Cardiac muscle cell (in vitro differentiated cells and primary cell): ENCODE data around the gene NAP1L1. TPM values are rescaled to one million over a fixed set of nuclear protein-coding genes. Genes with fewer than 3 reads are reported as not detected.

Experiments
- DNase-seq, 2 donors: peaks; one replicate each; pipeline versions ENCODE4 v3.0.0 to v3.0.0-alpha.2; 2010 to 2017; ENCODE audit warnings: low read depth in 1 of 2, low spot score in 1 of 2
- H3K27ac ChIP-seq: fragments of 200-600 bp; sonication (generic); 2 replicates; pipeline ENCODE4 v1.5.1; 2016
- H3K27me3 ChIP-seq: fragments of 200-600 bp; sonication (generic); 2 replicates; pipeline ENCODE4 v1.6.0; 2016; ENCODE audit warnings: control low read depth
- H3K36me3 ChIP-seq: fragments of 200-600 bp; sonication (generic); 2 replicates; pipeline ENCODE4 v1.5.1; 2016; ENCODE audit warnings: control low read depth
- H3K4me1 ChIP-seq: fragments of 200-600 bp; sonication (generic); 2 replicates; pipeline ENCODE4 v1.8.1; 2017; ENCODE audit warnings: low read depth, mild to moderate bottlenecking, mixed run types
- H3K4me3 ChIP-seq: fragments of 200-600 bp; sonication (generic); 2 replicates; pipeline ENCODE4 v1.5.1; 2016; ENCODE audit warnings: mild to moderate bottlenecking
- H3K9me3 ChIP-seq: fragments of 200-600 bp; sonication (generic); 2 replicates; pipeline ENCODE4 v1.5.1; 2017; ENCODE audit warnings: low read depth, mild to moderate bottlenecking, control low read depth
- polyA plus RNA-seq: library from polyadenylated mRNA; unstranded; fragments of >200 nt; fragmentation: Nextera tagmentation; extraction: Ambion mirVana; gene quantifications from 2 replicates; pipeline ENCODE4 v1.2.1, GENCODE V29; 2016
- total RNA-seq: library from RNA; depleted of rRNA; stranded (reverse); fragments of >200 nt; gene quantifications from 2 replicates; pipeline ENCODE4 v1.2.3, GENCODE V29; 2016
- TF ChIP-seq, protein P1 (sequence below): IDR thresholded peaks from 2 replicates; pipeline ENCODE4 v1.5.1; 2012; ENCODE audit warnings: low read depth, mild to moderate bottlenecking, low read length

NAP1L1 gene
- total and polyA plus RNA-seq, 2 experiments from 2014 or later: 214 to 671 TPM

DNA sequence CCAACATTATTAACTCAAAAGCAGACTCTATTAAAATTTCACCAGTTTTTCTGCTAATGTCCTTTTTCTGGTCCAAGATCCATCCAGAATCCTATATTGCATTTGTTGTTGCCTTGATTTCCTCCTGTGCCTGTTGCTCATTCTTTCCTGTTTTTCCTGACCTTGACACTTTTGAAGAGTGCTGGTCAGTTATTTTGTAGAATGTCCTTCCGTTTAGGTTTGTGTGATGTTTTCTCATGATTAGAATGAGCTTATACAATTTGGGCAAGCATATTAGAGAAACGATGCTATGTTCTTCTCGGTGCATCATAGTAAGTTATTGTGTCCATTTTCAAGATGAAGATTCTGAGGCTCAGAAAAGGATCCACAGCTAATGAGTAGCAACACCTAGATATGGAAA lies 86.8 kb downstream of the NAP1L1 start:
- Histone ChIP-seq H3K27me3 (no peaks in the 10 kb centered on the region), H3K4me1 (peaks cover 10% of the 10 kb centered on the region), H3K9me3 (no peaks in the 10 kb centered on the region), H3K4me3 (no peak overlapping the region), H3K36me3 (no peaks in the 10 kb centered on the region), H3K27ac (no peak overlapping the region)
- TF ChIP-seq, protein P1, sequence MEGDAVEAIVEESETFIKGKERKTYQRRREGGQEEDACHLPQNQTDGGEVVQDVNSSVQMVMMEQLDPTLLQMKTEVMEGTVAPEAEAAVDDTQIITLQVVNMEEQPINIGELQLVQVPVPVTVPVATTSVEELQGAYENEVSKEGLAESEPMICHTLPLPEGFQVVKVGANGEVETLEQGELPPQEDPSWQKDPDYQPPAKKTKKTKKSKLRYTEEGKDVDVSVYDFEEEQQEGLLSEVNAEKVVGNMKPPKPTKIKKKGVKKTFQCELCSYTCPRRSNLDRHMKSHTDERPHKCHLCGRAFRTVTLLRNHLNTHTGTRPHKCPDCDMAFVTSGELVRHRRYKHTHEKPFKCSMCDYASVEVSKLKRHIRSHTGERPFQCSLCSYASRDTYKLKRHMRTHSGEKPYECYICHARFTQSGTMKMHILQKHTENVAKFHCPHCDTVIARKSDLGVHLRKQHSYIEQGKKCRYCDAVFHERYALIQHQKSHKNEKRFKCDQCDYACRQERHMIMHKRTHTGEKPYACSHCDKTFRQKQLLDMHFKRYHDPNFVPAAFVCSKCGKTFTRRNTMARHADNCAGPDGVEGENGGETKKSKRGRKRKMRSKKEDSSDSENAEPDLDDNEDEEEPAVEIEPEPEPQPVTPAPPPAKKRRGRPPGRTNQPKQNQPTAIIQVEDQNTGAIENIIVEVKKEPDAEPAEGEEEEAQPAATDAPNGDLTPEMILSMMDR: no peak
- no peak for DNase-seq

DNA sequence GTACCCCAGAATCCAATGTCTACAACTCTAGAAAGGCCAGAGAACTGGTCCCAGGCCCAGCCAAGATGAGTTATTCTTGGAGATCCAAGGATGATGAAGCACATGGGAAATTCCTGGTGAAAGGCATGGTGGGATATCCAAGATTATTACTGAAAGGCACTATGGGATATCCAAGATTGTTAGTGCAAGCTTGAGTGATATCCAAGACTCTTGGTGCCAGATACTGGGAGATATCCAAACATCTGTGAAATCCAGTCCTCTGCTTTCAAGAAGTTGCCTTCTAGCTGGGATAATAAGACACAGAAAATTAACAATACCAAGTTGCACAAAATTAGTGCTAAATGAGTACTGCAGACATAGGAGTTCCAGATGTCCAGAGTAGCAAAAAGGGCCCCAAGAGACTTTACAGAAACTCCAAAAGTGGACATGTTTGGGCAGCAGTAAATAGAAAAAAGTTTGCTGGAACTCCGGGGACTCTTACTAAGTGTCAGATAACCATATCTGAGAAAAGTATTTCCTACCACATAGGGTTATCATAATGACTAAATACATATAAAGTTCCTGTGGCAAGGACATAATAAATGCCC lies 87.5 kb downstream of the NAP1L1 start:
- peaks cover 10% of the 10 kb centered on the region for H3K4me1 ChIP-seq
- H3K27me3 ChIP-seq: no peaks in the 10 kb centered on the region
- TF ChIP-seq, protein P1: no peak
- H3K4me3 ChIP-seq: no peak overlapping the region
- no peaks in the 10 kb centered on the region for H3K36me3 ChIP-seq
- H3K9me3 ChIP-seq: no peaks in the 10 kb centered on the region
- no peak overlapping the region for H3K27ac ChIP-seq
- DNase-seq: peak in 1 of 2 donors; percentile 62

DNA sequence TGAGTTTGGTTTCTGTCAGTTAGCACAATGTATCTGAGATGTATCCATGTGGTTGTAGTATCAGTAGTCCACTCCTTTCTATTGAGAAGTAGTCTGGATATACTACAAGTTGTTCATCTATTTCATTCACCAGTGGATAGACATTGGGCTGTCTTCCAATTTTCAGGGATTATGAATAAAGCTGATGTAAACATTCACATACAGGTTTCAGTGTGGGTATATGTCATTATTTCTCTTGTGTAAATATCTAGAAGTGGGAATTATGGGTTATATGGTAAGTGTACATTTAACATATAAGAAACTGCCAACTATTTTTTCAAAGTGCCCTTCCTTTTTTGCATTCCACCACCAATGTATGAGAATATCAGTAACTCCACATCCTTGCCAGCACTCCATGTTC lies 88.8 kb downstream of the NAP1L1 start:
- Histone ChIP-seq H3K27me3 (no peaks in the 10 kb centered on the region), H3K9me3 (no peaks in the 10 kb centered on the region), H3K4me1 (peaks cover 10% of the 10 kb centered on the region), H3K4me3 (no peak overlapping the region), H3K27ac (no peak overlapping the region), H3K36me3 (no peaks in the 10 kb centered on the region)
- TF ChIP-seq, protein P1: no peak
- DNase-seq: no peak

DNA sequence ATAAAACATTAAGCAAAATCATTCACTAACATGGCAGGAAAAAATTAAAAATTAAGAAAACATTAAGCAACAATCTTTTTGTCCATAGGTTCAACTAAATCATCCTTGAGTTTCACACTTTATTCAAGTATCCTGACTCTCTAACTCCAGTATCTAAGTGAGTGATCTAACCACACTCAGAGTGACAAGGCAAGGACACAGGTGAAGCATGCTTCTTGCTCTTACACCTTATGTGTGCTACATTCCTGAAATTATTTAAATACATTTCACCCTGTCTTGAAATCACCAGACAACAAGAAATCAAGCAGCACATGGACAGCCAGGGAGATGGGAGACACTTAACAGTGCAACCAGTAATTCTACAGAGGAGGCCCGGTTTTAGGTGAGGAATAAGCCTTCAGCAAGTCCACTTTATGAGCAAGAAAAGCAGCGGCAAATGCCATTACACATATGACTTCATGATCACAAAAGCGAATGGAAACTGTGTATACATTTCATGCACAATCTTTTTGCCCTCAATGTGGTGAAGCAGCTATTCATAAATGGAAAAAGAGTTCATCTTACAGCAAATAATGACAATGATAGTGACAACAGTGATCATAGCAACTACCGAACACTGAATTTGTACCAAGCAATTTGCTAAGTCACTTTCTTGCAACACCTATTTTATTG lies 90.3 kb downstream of the NAP1L1 start:
- TF ChIP-seq, protein P1: no peak
- Histone ChIP-seq H3K36me3 (no peaks in the 10 kb centered on the region), H3K4me1 (peaks cover 17% of the 10 kb centered on the region), H3K27me3 (no peaks in the 10 kb centered on the region), H3K27ac (no peak overlapping the region), H3K9me3 (no peaks in the 10 kb centered on the region), H3K4me3 (no peak overlapping the region)
- no peak for DNase-seq

DNA sequence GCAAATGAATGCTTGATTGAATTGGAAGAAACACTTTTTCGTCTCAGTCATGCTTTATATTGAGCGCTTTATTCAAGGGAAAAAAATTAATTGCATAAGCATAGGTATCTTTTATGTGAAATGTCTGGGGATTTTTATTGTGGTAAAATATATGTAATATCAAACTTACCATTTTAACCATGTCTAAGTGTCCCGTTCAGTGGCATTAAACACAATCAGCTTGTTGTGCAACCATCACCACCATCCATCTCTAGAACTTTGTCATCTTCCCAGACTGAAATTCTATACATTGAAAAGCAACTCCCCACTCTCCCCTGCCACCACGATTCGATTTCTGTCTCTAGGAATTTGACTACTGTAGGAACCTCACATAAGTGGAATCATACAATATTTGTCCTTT lies 92.7 kb downstream of the NAP1L1 start:
- Histone ChIP-seq H3K27ac (no peak overlapping the region), H3K4me1 (peaks cover 17% of the 10 kb centered on the region)
- TF ChIP-seq, protein P1: no peak

More for the DNA sequence above, 92.7 kb downstream of the NAP1L1 start:
- Histone ChIP-seq H3K4me3 (no peak overlapping the region), H3K9me3 (no peaks in the 10 kb centered on the region), H3K36me3 (no peaks in the 10 kb centered on the region), H3K27me3 (no peaks in the 10 kb centered on the region)
- DNase-seq: no peak
